Bronchial epithelial cell (primary cell): ENCODE measurements around the gene CSNK1G1. TPM values are rescaled to one million over a fixed set of nuclear protein-coding genes. Genes with fewer than 3 reads are reported as not detected.
A peak's percentile ranks its signal among the peaks of the same experiment; 100 is the strongest.
"Not testable (repeated sequence)": the region's sequence is repeated elsewhere in the genome, so short reads cannot be mapped to it uniquely, and the experiment has no call there.

Experiments
- DNase-seq: peaks from one replicate; pipeline ENCODE4 v3.0.0-alpha.2; 2010; ENCODE audit warnings: low read depth
- FAIRE-seq: peaks from 2 replicates; lab custom pipeline; 2011; peaks lifted over from hg19 to GRCh38; lab: Jason Lieb, UNC
- H3K27me3 ChIP-seq: 2 replicates; pipeline ENCODE4 v1.5.1; 2011; ENCODE audit warnings: low read length; ENCODE audit not compliant: control insufficient read depth, insufficient read depth
- H3K36me3 ChIP-seq: 2 replicates; pipeline ENCODE4 v1.5.1; 2011; ENCODE audit warnings: low read length; ENCODE audit not compliant: control insufficient read depth, insufficient read depth
- H3K4me3 ChIP-seq: 2 replicates; pipeline ENCODE4 v1.5.1; 2011; ENCODE audit warnings: mild to moderate bottlenecking, low read depth, low read length, control low read depth
- CTCF ChIP-seq: IDR thresholded peaks from 2 replicates; pipeline ENCODE4 v1.5.1; 2011; ENCODE audit warnings: mild to moderate bottlenecking, moderate library complexity, low read length, control low read depth, inconsistent platforms; ENCODE audit not compliant: insufficient read depth, severe bottlenecking
- total RNA-seq: library from RNA; depleted of rRNA; stranded (reverse); fragments of >200 nt; gene quantifications from 2 replicates; pipeline ENCODE4 v1.2.1, GENCODE V29; 2014

Gene CSNK1G1
- 26.3 and 27.8 TPM in 2 replicates for total RNA-seq

GRCh38 chr15:64355944-64356709 is at the start of gene CSNK1G1:
Gene CSNK1G1 (minus strand): TSS chr15:64356173. CDS start chr15:64300499, 55,674 bp downstream.
- DNase-seq (peak; percentile 89), FAIRE-seq (no peak)
- H3K36me3 ChIP-seq = no peaks in the 10 kb centered on the region
- peak within 1 kb of the TSS; percentile 72 for H3K4me3 ChIP-seq
- peak; percentile 29 for TF ChIP-seq CTCF
- no peaks in the 10 kb centered on the region for H3K27me3 ChIP-seq

GRCh38 chr15:64400583-64400982 is 44.6 kb upstream of the CSNK1G1 start:
- TF ChIP-seq CTCF = no peak
- peaks cover 6% of the 10 kb centered on the region for H3K36me3 ChIP-seq
- no peak for FAIRE-seq
- no peaks in the 10 kb centered on the region for H3K27me3 ChIP-seq
- no peak for DNase-seq
- H3K4me3 ChIP-seq = no peak overlapping the region

- Histone ChIP-seq H3K4me3 (no peak overlapping the region), H3K36me3 (peaks cover 6% of the 10 kb centered on the region), H3K27me3 (no peaks in the 10 kb centered on the region)
- TF ChIP-seq CTCF = no peak
- DNase-seq (peak; percentile 13), FAIRE-seq (no peak)
Observed at GRCh38 chr15:64398575-64398974, 42.6 kb upstream of the CSNK1G1 start.

- H3K4me3 ChIP-seq = no peak overlapping the region
- no peak for TF ChIP-seq CTCF
- FAIRE-seq = no peak
- peaks cover 6% of the 10 kb centered on the region for H3K36me3 ChIP-seq
- no peak for DNase-seq
- H3K27me3 ChIP-seq = no peaks in the 10 kb centered on the region
Observed at GRCh38 chr15:64396789-64397188, 40.8 kb upstream of the CSNK1G1 start.

GRCh38 chr15:64392471-64392870 is 36.5 kb upstream of the CSNK1G1 start:
- not testable (repeated sequence) for H3K36me3 ChIP-seq, H3K4me3 ChIP-seq, DNase-seq, FAIRE-seq, H3K27me3 ChIP-seq

GRCh38 chr15:64389036-64389435 is 33.1 kb upstream of the CSNK1G1 start:
- no peak for TF ChIP-seq CTCF
- no peak for DNase-seq
- H3K4me3 ChIP-seq = no peak overlapping the region

More at GRCh38 chr15:64389036-64389435, 33.1 kb upstream of the CSNK1G1 start:
- Histone ChIP-seq H3K27me3 (no peaks in the 10 kb centered on the region), H3K36me3 (no peaks in the 10 kb centered on the region)
- FAIRE-seq = no peak
